ENCODE measurements around the gene EPHA8. TPM values are rescaled to one million over a fixed set of nuclear protein-coding genes. Genes with fewer than 3 reads are reported as not detected.

EPHA8 gene
- total RNA-seq, 4 donors from 2014 or later: not detected

- H3K9me3 ChIP-seq: no peaks in the 10 kb centered on the region
- H3K36me3 ChIP-seq: no peaks in the 10 kb centered on the region
- no peak overlapping the region for H3K4me3 ChIP-seq
- no peak overlapping the region for H3K27ac ChIP-seq
- peaks cover 0 to under 1% (median 0%) of the 10 kb centered on the region in 4 donors for H3K4me1 ChIP-seq
- DNase-seq (ENCODE audit: low spot score in 2 of 2): no peak
- H3K27me3 ChIP-seq: peaks cover 0 to 72% of the 10 kb centered on the region in 2 donors
- TF ChIP-seq POLR2A (IDR thresholded peaks at IDR 0.05) (no peak), CTCF (IDR thresholded peaks at IDR 0.05) (no peak), EP300 (IDR thresholded peaks at IDR 0.05) (no peak)
- 75 to 82% methylated on average over 4 to 7 of the region's 7 CpGs for WGBS, 2 donors
These were observed 6.0 kb downstream of the EPHA8 start for GRCh38 chr1:22569269-22569668.

- Histone ChIP-seq H3K27me3 (peaks cover 0 to 68% of the 10 kb centered on the region in 2 donors), H3K36me3 (no peaks in the 10 kb centered on the region), H3K27ac (no peak overlapping the region), H3K4me1 (no peaks in the 10 kb centered on the region), H3K4me3 (no peak overlapping the region), H3K9me3 (no peaks in the 10 kb centered on the region)
- DNase-seq (ENCODE audit: low spot score in 2 of 2): no peak
- 85 to 86% methylated on average over 34 of the region's 34 CpGs for WGBS, 2 donors
- TF ChIP-seq CTCF (IDR thresholded peaks at IDR 0.05): no peak
These were observed 7.0 kb downstream of the EPHA8 start for GRCh38 chr1:22570140-22570909.

DNA sequence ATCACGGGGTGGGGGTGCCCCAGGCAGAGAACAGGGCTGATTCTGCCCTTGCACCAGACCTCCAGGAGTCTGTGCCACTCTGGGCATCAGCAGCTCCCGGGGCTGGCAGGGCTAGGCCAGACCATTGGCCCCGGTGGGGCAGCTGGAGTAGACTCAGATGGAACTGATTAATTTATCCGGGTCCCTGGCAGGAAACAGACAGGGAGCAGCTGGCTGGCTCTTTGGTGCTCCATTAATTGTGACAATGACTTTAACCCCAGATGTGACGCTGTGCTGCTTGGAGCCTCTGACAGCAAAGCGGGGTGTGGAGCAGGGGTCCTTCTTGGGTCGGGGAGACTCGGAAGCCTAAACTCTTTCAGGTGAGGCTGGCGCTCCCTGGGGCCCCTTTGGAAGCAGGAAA, 9.5 kb downstream of the EPHA8 start:
- no peak overlapping the region for H3K27ac ChIP-seq
- TF ChIP-seq POLR2A (IDR thresholded peaks at IDR 0.05) (no peak), EP300 (IDR thresholded peaks at IDR 0.05) (no peak), CTCF (IDR thresholded peaks at IDR 0.05) (no peak)
- no peak overlapping the region for H3K4me3 ChIP-seq
- H3K27me3 ChIP-seq: peaks cover 0 to 43% of the 10 kb centered on the region in 2 donors
- H3K36me3 ChIP-seq: no peaks in the 10 kb centered on the region
- no peaks in the 10 kb centered on the region for H3K9me3 ChIP-seq
- DNase-seq (ENCODE audit: low spot score in 2 of 2): no peak
- H3K4me1 ChIP-seq: no peaks in the 10 kb centered on the region
- 27 to 48% methylated on average over 3 to 9 of the region's 9 CpGs for WGBS, 2 donors

GRCh38 chr1:22573237-22573636, 9.9 kb downstream of the EPHA8 start:
- H3K9me3 ChIP-seq: no peaks in the 10 kb centered on the region
- H3K27me3 ChIP-seq: peaks cover 0 to 41% of the 10 kb centered on the region in 2 donors
- no peaks in the 10 kb centered on the region for H3K36me3 ChIP-seq
- no peak overlapping the region for H3K27ac ChIP-seq
- 67 to 71% methylated on average over 7 of the region's 7 CpGs for WGBS, 2 donors
- H3K4me3 ChIP-seq: no peak overlapping the region
- no peak for DNase-seq (ENCODE audit: low spot score in 2 of 2)
- no peaks in the 10 kb centered on the region for H3K4me1 ChIP-seq
- TF ChIP-seq EP300 (IDR thresholded peaks at IDR 0.05) (no peak), CTCF (IDR thresholded peaks at IDR 0.05) (no peak), POLR2A (IDR thresholded peaks at IDR 0.05) (no peak)

DNA sequence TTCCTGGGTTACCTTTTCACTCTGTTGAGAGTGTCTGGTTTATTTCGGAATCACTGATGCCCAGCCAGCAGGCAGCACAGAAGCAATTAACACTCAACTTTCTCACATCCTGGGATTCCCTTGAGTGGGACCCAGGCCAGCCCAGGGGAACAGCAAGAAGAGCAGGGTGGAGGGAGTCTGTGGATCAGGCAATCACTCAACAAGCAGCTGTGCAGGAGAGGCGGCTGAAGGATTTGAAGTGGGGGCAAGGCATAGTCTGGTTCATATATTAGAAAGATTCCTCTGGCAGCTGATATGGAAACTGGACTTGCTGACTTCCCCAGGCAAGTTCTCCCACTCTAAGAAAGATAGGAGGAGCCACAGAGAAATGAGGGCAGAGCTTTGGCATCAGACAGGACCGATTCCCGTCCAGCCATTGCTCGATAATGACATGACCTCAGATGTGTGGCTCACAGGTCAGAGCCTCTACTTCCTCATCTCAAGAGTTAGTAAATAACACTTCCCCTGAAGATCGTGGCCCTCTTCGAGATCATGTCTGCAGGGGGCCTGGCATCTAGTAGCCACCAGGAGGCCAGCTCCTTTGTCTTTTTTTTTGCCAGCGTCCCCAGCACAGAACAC, 12.4 kb downstream of the EPHA8 start:
- Histone ChIP-seq H3K4me1 (no peaks in the 10 kb centered on the region), H3K36me3 (no peaks in the 10 kb centered on the region), H3K9me3 (no peaks in the 10 kb centered on the region), H3K4me3 (no peak overlapping the region), H3K27ac (no peak overlapping the region), H3K27me3 (peaks cover 0 to 32% of the 10 kb centered on the region in 2 donors)
- TF ChIP-seq CTCF (IDR thresholded peaks at IDR 0.05) (no peak), EP300 (IDR thresholded peaks at IDR 0.05) (no peak), POLR2A (IDR thresholded peaks at IDR 0.05) (no peak)
- no peak for DNase-seq (ENCODE audit: low spot score in 2 of 2)
- WGBS, 2 donors: 43 to 49% methylated on average over 8 of the region's 8 CpGs

All from tibial nerve (tissue), 4 donors.